OCI-M2 (cell line): ENCODE results near the gene HIVEP3.

Experiments used
- DNase-seq: peaks from one replicate; lab custom pipeline; 2025; ENCODE audit not compliant: unreplicated experiment; lab: John Stamatoyannopoulos, UW

The HIVEP3 gene

DNA sequence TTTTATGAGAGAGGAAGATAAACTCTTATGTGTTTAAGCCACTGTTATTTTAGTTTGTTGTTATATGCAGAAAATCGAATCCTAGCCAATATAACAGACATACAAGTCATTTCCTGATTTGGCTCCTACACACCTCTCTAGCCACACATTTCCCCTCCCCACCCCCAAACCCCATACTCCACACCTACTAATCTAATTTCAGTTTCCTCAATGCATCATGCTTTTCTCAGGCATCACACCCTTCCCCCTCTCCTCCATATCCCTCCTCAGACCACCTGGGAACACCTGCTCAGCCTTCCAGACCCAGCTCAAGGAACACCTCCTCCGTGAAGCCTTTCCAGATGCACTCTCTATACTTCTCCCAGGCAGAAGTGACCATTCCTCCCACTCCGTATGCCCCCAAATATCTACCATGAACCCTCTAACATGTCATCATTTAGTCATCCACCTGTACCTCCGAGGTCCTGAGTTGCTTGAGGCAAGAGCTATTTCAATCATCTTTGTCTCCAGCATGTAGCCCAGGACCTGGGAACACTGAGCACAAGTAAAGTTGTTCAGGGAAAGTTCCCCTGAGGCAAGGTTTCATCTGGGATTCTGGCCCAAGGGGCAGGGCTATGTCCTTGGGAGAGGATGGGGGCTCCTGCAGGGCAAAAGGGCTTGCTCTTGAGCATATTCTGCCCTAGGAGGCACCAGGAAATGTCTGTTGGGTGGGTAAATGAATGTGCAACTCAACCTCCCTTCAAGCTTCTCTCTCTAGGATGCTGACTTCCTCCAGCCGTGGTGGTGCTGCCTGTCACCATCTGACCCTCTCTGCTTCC, 126.8 kb downstream of the HIVEP3 start:
- no peak for DNase-seq

DNA sequence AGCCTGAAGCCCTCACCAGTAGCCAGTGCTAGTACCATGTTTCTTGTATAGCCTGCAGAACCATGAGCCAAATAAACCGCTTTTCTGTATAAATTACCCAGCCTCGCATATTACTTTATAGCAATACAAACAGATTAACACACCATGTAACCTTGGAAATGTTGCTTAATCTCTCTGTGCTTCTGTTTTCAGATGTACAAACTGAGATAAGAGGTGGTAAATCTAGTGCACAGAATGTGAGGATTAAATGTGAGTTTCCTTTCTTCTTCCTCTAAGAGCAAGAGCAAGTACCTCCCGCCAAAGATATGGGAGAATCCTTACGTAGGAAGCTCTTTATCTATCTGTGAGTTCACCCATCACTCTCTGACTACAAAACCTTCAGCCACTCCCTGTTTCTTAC, 128.4 kb downstream of the HIVEP3 start:
- no peak for DNase-seq

DNA sequence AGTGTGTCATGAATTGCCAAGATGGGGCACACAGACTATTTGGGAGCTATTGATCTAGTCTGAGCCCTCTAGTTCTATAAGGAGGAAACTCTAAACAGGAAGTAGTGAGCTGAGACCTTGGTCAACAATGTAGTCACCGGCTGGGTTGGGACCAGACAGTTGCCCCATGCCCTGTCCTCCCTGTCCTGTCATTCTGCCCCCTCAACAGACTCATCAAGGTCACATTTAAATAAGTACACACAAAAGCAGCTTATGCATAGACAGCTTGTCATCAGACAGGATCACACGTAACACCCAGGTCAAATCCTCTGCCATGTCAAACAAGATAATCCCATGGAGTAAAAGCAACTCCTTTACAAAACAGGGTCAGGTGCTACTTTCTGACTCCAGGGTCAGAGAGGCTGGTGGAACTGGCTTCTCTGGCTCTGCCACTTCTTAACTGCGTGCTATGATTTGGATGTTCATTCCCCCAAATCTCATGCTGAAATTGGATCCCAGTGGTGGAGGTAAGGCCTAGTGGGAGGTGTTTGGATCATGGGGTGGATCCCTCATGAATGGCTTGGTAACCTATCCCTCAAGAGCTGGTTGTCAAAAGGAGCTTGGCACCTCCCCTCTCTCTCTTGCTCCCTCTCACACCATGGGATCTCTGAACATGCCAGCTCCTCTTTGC, 128.9 kb downstream of the HIVEP3 start:
- DNase-seq: no peak

DNA sequence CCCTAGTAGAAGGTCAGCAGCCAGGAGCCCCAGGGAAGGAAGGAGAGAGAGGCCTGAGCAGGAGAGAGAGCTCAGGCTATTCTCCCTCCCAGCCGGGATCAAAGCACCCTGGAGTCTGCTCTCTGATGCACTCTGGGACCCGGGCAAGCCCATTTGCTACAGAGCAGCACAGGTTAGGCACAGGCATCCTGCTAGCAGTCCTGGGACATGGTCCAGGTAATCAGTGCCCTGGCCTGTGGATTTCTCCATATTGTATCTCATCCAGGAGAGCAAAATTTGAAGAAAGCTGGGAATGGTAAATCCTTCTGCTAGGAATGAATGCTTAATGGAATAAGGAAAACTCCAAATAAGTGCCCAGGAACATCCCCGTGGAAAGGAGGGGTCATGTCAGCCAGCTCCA, 130.3 kb downstream of the HIVEP3 start:
- DNase-seq: no peak

DNA sequence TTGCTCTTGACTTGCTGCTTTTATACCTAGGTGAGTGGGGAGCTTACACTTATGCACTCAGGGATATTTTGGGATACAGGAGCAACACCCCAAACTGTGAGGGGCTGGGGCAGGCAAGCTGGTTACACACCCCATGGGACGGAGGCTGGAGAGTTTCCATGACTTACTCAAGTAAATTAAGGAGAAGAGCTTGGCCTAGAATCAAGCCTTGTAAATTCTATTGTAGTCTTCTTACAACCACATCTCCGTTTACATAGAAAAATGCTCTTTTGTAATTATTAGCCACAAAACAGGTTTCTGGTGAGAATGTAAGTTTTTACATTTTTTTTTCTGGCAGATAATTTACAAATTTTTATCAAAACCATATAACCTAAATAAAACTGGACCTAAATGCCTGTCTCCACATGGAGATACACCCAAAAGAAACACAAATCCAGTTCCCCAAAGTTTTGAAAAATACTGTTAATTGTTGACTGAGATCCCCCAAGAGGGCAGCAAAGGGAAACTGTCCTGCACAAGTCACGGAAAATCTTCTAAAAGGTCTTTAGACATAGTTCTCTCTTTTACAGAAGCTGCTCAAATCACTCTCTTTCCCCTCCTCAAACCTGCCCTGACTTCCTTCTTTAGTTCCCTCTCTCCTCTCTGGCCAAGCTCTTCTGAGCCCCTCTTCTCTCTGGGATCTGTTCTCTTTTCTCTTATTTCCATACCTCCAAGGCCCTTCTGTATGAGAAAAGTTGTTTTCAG, 134.0 kb downstream of the HIVEP3 start:
- DNase-seq: no peak

DNA sequence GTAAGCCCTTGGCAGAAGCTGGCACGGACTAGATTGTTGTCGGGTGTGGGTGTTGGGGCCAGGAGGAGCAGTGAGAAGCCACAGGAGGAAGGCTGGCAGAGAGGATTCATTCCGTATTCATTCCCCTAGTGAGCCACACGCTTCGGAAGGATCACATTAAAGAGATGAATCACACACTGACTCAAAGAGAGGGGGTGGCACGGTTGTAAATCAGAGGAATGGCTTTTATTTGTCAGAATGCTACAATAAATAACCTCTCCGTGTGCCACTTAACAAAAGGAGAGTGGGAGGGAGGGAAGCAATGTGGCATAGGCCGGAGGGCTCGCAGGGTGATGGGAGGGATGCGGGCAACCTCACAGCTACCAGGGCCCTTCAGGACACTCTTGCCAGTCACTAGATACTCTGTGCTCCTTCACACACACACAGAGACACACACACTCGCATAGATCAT, 135.5 kb downstream of the HIVEP3 start:
- DNase-seq: no peak

DNA sequence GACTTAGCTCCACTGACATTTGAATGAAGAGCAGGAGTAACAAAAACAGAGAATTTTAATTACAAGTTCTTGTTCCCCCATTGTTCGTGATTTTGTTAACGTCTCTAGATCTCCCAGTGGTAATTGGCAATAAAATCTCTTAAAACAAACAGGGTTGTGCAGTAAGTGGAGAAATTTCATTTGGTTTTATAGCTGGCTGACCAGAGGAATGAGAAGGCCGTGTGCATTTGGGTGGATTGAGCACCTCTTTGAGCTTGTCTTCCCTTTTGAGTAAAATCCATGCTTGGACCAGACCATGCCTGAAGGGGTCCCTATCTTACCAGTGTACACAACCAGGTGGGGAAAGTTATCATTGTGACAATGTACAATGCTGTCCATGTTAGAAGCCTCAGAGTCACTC, 137.8 kb downstream of the HIVEP3 start:
- DNase-seq: no peak

DNA sequence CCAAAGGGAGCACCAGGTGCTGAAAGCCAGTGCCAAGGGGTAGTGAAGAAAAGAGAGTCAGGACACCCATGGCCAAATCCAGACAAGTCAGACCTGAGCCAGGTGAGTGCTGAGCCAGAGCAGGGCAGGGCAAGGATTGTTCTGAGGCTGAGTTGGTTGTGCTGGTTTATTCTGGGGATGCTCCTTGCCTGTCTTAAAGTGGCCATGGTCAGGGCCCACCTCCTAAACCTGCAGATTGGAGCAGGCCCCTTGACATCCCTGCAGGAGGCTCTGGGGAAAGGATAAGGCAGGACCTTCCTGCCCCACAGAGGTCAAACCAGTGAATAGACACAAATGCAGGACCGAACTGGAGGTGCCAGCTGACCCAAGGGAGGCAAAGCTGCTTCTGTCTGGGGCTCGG, 138.4 kb downstream of the HIVEP3 start:
- no peak for DNase-seq

DNA sequence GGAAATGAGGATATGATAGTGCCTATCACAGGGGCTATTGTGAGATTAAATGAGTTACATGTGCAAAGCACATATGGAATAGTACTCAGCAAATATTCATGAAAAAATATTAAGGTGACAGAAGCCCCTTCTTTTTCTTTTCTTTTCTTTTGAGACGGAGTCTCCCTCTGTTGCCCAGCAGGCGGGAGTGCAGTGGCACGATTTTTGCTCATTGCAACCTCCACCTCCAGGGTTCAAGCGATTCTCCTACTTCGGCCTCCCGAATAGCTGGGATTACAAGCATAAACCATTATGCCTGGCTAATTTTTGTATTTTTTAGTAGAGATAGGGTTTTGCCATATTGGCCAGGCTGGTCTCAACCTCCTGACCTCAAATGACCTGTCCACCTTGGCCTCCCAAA, 139.4 kb downstream of the HIVEP3 start:
- DNase-seq: no peak

DNA sequence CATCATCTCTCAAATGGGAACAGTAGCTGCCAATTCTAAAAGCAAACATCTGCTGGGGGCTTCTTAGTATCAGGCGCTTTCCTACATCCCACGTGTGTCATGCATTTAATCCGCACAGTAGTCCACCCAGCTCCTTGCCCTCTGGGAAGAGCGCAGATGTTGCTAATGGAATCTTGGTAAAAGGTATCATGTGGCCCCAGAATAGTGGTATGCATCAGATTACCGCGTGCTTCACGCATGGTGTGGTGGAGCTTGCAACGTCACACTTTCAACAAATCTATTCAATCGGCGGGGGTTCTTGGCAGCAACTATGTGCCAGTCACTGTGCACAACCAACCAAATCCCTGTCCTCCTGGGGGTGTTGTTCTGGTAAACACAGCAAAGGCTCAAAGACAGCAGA, 141.0 kb downstream of the HIVEP3 start:
- no peak for DNase-seq

DNA sequence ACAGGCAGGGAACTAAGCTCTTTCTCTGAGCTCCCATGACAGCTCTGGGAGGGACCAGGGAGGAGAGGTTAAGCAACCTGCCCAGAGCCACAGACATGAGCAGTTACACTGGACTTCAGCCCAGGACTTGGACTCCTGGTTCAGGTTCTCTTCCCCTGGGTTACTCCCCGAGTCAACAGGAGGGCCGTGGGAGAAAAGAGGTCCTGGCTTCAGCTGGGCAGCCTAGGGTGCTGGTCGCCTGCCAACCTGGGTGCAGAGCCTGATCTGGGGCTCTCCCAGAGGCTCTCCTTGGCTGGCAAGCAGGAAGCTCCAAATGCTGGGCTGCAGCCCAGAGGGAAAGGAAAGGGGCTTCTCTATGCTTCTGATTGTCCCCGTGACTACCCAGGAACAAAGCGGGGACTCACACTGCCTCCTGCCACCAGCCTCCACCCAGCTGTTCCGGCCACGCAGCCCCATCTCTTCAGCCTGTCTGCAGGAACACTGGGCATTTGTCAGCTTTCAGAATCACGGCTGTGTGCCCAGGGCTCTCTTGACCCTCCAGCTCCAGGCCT, 141.8 kb downstream of the HIVEP3 start:
- no peak for DNase-seq

DNA sequence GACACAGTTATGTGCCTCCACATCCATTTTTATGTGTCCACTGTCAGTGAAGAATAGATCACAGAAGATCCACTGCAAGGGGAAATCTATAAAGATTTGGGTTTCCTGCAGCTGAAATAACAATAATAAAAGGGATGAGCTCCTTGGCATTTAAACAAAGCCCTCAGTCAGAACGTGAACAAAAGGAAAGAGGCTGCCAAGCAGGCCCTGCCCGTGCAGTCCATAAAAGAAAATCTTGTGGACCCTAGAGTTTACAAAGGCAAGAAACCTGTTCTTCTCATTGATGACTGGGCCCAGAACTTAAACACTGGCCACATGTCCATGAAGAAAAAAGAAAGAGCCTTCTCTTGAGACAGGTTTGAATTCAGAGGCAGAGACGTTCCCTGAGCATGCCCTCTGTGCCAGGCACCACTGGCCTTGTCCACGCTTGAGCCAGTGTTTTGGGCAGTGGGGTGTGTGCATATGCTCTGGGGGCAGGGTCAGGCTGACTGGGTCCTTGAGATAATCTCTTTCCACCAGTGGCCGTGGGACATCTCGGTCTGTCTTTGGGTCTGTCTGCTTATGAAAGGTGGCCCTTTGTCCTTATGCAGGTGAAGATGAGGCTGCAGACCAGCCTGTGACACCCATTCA, 142.7 kb downstream of the HIVEP3 start:
- no peak for DNase-seq

DNA sequence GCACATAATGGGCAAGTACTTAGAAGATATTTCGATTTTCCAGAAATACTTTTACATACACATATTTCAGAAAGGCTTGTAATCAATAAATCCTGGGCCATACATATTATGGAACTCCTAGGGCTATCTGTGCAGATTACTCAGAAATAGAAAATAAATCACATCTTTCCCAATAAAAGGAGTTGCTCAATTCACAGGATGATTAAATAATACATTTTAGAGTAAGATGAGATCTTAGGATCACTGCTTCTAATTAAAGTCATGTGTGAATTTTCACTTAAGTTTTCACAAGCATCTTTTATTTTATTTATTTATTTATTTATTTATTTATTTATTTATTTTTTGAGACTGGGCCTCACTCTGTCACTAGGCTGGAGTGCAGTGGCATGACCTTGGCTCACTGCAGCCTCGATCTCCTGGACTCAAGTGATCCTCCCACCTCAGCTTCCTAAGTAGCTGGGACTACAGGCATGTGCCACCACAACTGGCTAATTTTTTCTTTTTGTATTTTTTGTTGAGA, 144.2 kb downstream of the HIVEP3 start:
- DNase-seq: no peak

DNA sequence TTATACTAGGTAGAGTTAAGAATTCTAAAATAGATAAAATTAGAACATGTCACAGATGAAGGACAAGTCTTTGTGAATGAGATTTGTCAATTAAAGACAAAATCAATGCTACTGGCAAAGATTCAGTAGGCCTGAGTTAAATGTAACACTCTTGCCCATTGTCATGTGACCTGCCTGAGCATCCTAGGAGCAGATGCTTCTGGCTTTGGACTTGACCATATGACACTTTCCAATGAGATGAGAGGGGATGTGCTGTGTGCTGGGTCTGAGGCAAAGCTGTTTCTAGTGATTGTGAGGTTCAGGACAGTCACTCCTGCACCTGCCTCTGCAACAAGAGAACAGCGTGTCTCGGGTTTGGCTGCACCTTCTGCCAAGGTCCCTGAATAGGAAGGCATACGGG, 144.9 kb downstream of the HIVEP3 start:
- no peak for DNase-seq

DNA sequence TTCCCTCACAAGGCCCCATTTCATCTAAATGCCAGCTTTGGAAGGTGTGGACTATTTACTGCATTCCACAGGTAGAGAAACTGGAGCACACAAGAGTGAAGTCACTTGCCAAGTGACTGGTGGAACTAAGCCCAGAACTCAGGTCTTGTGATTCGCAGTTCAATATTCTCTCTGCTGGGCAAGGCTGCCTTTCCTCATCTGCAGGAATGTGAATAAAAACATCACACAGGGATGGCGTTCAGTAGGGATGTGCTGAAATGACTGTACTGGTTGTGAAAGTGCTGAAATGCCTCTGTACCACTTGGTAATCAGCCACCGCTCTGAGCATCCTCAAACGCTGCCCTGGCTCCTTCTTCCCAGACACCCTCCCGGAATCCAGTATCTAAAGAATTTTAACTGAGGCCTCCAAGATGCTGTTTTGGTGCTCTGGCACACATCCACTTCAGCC, 145.6 kb downstream of the HIVEP3 start:
- DNase-seq: no peak

DNA sequence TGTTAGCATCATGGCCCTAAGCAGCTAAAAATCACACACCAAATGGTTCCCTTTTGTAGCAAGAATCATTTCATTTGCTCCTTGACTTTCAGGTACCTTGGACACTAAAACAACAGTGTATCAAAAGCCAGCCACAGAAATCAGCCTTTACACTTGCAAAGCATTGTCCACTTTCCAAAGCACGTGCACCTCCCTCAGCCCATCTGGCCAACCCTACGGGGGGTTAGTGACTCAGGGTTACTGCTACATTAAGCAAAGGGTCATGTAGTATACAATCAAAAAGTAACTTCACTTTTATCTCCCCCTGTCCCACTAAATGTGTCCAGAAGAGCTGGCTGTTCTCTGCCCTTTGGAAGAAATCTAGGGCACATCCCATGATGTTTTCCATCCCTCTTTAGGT, 149.7 kb downstream of the HIVEP3 start:
- DNase-seq: no peak

DNA sequence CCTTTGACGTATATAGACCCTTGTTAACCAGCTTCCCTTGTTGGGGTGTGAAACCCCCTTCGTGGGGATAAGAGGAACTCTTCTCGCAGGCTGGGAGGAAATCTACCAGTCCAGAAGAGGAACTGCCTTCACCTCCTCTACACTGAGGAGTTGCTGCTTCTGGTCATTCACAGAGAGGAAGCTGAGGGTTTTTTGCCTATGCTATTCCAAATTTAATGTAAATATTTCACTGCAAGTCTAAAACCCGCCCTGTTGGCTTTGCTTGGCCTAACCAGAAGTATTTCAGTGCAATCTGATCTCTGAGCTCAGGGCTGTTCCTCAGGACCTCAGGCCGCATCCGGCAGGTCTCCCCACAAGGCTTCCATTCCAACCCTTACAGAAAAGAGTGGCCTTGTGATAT, 150.1 kb downstream of the HIVEP3 start:
- no peak for DNase-seq

DNA sequence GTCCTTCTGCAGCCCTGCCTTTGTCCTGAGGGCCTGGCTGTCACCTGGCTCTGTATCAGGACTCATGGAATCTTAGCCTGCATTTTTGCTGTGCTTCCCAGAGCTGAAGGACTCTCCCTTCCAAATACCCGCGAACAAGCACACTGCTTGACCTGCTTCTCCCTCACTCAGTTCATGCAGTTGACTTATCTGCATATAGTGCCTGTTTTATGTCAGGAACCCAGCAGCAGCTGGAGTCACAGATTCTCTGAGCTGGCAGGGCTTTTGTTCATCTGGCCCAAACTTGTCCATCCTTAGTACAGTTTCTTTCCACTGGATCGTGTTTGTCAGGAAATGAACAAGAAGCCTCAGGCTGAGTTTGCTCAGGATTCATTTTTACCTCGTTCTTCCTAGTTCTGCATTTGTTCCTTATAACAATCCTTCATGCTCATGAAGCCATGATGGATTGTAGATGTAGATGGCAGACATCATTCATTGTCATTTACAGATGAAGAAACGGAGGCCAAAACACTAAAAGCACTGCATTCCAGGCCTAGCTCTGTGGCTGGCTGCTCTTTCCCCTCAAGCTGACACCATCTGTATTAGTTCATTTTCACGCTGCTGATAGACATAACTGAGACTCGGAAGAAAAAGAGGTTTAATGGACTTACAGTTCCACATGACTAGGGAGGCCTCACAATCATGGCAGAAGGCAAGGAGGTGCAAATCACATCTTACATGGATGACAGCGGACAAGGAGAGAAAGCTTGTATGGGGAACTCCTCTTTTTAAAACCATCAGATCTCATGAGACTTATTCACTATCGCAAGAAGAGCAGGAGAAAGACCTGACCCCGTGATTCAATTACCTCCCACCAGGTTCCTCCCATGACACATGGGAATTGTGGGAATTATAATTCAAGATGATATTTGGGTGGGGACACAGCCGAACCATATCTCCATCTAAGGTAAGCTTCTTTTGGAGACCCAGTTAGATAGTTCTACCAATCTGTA, 150.9 kb downstream of the HIVEP3 start:
- DNase-seq: no peak

DNA sequence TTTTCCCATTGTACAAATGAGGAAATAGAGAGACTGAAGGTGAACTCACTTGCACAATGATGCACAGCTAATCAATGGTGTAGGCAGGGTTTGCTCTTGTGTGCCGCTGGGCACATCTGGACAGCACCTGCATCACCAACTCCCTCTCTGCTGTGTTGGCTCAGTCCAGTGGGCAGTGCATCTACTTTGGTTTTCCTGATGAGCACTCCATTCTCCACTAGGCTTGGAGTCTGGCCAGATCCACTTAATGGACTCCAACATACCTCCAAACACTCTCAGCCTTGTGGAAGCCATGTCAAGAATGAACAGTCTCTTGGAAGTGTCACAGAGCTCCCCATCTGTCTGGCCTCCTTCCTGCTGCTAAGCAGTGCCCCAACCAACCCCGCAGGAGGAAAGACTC, 152.2 kb downstream of the HIVEP3 start:
- no peak for DNase-seq

DNA sequence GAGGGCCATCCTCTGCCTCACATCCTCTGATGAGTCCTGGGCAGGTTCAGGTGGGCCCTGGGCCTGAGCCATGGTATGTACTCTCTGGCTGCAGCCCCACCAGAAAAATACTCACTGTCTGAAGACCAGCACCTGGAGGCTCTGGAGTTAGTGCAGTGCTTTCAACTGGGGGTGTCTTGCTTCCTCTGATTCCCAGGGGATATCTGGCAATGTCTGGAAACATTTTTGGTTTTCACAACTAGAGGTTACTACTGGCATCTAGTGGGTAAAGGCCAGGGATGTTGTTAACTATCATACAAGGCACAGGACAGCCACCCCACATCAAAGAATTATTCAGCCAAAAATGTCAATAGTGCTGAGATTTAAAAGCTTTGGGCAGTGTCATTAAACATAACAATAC, 152.7 kb downstream of the HIVEP3 start:
- no peak for DNase-seq
